Glutamatergic neuron (in vitro differentiated cells): ENCODE data around the gene ZNF74. TPM values are rescaled to one million over a fixed set of nuclear protein-coding genes. Genes with fewer than 3 reads are reported as not detected.

Experiments used
- DNase-seq: peaks from one replicate; pipeline ENCODE4 v3.0.0; 2022
- H3K27ac Mint-ChIP-seq: one replicate; pipeline ENCODE4 v1.8.0; 2020; ENCODE audit warnings: mild to moderate bottlenecking, mixed read lengths, inconsistent platforms; ENCODE audit not compliant: unreplicated experiment
- H3K27me3 Mint-ChIP-seq: one replicate; pipeline ENCODE4 v1.8.0; 2020; ENCODE audit warnings: mild to moderate bottlenecking, moderate library complexity, mixed read lengths, inconsistent platforms; ENCODE audit not compliant: unreplicated experiment
- H3K36me3 Mint-ChIP-seq: one replicate; pipeline ENCODE4 v1.8.0; 2020; ENCODE audit warnings: mild to moderate bottlenecking, mixed read lengths, inconsistent platforms; ENCODE audit not compliant: unreplicated experiment
- H3K4me1 Mint-ChIP-seq: one replicate; pipeline ENCODE4 v1.8.0; 2020; ENCODE audit warnings: mild to moderate bottlenecking, low read depth, mixed read lengths, inconsistent platforms; ENCODE audit not compliant: unreplicated experiment
- H3K4me3 Mint-ChIP-seq: one replicate; pipeline ENCODE4 v1.8.0; 2020; ENCODE audit warnings: mild to moderate bottlenecking, mixed read lengths, inconsistent platforms; ENCODE audit not compliant: unreplicated experiment
- H3K9me3 Mint-ChIP-seq: one replicate; pipeline ENCODE4 v1.8.0; 2020; ENCODE audit warnings: mild to moderate bottlenecking, moderate library complexity, mixed read lengths, inconsistent platforms; ENCODE audit not compliant: unreplicated experiment
- total RNA-seq: library from RNA; stranded (reverse); fragmentation: NEBNext Ultra II Directional; extraction: Animal tissue kit (Norgen Biotek cat#: 25700); gene quantifications from one replicate; pipeline ENCODE4 v1.2.1, GENCODE V29; 2021; ENCODE audit not compliant: unreplicated experiment
- TF ChIP-seq, protein P1 (sequence below): fragments of 200-600 bp; sonication (generic); IDR thresholded peaks from one replicate; pipeline ENCODE4 v1.5.0; 2021; ENCODE audit not compliant: partially characterized antibody, unreplicated experiment

ZNF74 gene
- total RNA-seq, 1 donor from 2014 or later = 50.3 TPM

DNA sequence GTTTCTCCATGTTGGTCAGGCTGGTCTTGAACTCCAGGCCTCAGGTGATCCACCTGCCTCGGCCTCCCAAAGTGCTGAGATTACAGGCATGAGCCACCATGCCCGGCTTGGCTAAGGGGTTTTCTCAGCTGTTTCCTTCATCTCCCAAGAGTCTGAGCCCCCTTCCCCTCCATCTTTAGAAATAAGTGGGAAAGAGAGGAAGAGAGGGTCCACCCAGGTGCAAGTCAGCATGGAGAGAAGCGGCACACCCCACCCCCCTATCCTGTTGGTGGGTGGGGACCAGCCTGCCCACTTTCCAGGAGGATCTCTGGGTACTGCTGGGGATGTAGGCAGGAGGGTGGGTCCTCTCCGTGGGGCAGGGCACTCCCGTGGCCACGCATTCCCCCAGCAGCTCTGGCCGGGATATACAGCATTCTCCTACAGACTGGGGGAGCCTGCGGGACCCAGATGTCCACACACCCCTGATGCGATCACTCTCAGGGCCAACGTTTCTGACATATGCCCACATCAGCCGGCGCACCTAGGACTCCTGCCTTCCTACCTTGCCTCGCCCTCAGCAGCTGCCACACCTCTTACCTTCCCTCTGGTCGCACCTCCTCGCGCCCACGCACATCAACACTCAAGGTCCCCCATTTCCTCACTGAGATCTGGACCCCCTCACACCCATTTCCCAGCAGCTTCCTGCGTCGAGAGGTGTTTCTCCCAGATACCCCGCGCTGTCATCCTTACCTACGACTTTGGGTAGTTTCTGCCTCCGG lies 34.7 kb downstream of the ZNF74 start:
- Mint-ChIP-seq H3K9me3 (peaks cover 2% of the 10 kb centered on the region), H3K4me1 (no peaks in the 10 kb centered on the region), H3K27ac (no peak overlapping the region), H3K36me3 (peaks cover under 1% of the 10 kb centered on the region), H3K4me3 (no peak overlapping the region), H3K27me3 (peaks cover 15% of the 10 kb centered on the region)
- TF ChIP-seq, protein P1, sequence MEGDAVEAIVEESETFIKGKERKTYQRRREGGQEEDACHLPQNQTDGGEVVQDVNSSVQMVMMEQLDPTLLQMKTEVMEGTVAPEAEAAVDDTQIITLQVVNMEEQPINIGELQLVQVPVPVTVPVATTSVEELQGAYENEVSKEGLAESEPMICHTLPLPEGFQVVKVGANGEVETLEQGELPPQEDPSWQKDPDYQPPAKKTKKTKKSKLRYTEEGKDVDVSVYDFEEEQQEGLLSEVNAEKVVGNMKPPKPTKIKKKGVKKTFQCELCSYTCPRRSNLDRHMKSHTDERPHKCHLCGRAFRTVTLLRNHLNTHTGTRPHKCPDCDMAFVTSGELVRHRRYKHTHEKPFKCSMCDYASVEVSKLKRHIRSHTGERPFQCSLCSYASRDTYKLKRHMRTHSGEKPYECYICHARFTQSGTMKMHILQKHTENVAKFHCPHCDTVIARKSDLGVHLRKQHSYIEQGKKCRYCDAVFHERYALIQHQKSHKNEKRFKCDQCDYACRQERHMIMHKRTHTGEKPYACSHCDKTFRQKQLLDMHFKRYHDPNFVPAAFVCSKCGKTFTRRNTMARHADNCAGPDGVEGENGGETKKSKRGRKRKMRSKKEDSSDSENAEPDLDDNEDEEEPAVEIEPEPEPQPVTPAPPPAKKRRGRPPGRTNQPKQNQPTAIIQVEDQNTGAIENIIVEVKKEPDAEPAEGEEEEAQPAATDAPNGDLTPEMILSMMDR = no peak
- no peak for DNase-seq

GRCh38 chr22:20429254-20430100 lies 35.5 kb downstream of the ZNF74 start:
- no peaks in the 10 kb centered on the region for H3K36me3 Mint-ChIP-seq
- H3K9me3 Mint-ChIP-seq = no peaks in the 10 kb centered on the region
- TF ChIP-seq, protein P1 = no peak
- no peak overlapping the region for H3K27ac Mint-ChIP-seq
- peak; percentile 73 for DNase-seq
- H3K27me3 Mint-ChIP-seq = peaks cover 17% of the 10 kb centered on the region
- no peaks in the 10 kb centered on the region for H3K4me1 Mint-ChIP-seq
- H3K4me3 Mint-ChIP-seq = no peak overlapping the region

DNA sequence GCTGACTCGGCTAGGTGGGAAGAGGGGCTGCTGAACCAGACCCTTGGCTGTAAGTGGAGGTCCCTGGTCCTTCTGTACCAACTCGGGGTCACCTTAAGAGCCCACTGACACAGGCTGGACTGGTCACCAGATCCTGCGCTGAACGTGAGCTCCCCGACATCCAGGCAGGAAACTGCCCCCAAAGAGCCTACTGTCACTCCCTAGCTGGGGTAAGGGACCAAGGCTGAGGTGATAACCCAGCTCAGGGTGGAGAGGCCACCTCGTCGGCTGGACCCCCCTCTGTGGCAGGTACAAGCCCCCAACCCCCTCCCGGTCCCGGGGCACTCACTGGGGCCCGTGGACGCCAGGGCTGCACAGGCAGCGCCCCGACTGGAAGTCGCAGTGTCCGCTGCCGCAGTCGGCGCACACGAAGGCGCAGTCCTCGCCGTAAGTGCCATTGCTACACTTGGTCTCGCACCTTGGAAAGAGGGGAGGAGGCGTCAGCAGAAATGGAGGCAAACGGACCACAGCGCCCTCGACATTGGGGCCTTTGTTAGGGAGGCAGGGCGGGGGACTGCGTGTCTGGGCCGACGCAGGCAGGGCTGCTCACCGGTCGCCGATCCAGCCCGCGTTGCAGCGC lies 36.3 kb downstream of the ZNF74 start:
- DNase-seq = no peak
- peaks cover 22% of the 10 kb centered on the region for H3K27me3 Mint-ChIP-seq
- no peaks in the 10 kb centered on the region for H3K9me3 Mint-ChIP-seq
- peak overlapping the region; percentile 52 for H3K4me3 Mint-ChIP-seq
- H3K36me3 Mint-ChIP-seq = no peaks in the 10 kb centered on the region
- no peak overlapping the region for H3K27ac Mint-ChIP-seq
- H3K4me1 Mint-ChIP-seq = no peaks in the 10 kb centered on the region
- TF ChIP-seq, protein P1 = no peak

DNA sequence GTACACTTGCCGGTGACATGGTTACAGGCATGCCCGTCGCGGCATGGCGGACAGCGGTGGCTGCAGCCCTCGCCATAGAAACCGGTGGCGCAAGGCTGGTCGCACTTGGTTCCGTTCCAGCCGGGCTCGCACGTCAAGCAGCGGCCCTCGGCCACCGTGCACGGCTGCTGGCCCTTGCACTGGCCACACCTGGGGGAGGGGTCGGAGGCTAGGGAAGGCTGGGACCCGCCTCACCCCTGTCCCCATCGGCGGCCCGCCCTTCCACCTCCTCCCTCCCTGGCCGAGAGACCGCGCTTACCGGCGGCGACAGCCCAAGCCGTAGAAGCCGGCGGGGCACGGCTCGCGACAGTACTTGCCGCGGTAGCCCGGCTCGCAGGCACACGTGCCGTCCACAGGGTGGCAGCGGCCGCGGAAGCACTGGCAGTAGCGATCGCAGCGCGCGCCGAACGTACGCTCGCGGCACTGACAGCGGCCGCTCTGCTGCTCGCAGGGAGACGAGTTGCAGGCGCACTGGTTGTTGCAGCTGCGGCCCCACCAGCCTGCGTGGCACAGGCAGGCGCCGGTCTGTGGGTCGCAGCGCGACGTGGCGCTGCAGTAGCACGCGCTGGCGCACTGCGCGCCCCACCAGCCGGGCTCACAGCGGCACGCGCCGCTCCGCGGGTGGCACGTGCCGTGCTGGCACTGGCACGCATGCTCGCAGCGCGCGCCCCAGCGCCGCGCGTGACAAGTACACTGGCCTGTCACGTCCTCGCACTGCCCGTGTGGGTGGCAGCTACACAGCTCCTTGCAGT lies 37.0 kb downstream of the ZNF74 start:
- Mint-ChIP-seq H3K4me1 (peaks cover 5% of the 10 kb centered on the region), H3K9me3 (no peaks in the 10 kb centered on the region), H3K36me3 (no peaks in the 10 kb centered on the region), H3K4me3 (peak overlapping the region; percentile 52), H3K27ac (no peak overlapping the region), H3K27me3 (peaks cover 23% of the 10 kb centered on the region)
- peak; percentile 79 for DNase-seq
- TF ChIP-seq, protein P1 = peak; percentile 39
